Endothelial cell of coronary artery (primary cell): Measurements from ENCODE around the gene CACTIN. TPM values are rescaled to one million over a fixed set of nuclear protein-coding genes. Genes with fewer than 3 reads are reported as not detected.

Experiments
- total RNA-seq: library from RNA; depleted of rRNA; stranded (reverse); fragments of >200 nt; gene quantifications from 2 replicates; pipeline ENCODE4 v1.2.3, GENCODE V29; 2014

The CACTIN gene
- 31.2 and 34.4 TPM in 2 replicates for total RNA-seq

DNA sequence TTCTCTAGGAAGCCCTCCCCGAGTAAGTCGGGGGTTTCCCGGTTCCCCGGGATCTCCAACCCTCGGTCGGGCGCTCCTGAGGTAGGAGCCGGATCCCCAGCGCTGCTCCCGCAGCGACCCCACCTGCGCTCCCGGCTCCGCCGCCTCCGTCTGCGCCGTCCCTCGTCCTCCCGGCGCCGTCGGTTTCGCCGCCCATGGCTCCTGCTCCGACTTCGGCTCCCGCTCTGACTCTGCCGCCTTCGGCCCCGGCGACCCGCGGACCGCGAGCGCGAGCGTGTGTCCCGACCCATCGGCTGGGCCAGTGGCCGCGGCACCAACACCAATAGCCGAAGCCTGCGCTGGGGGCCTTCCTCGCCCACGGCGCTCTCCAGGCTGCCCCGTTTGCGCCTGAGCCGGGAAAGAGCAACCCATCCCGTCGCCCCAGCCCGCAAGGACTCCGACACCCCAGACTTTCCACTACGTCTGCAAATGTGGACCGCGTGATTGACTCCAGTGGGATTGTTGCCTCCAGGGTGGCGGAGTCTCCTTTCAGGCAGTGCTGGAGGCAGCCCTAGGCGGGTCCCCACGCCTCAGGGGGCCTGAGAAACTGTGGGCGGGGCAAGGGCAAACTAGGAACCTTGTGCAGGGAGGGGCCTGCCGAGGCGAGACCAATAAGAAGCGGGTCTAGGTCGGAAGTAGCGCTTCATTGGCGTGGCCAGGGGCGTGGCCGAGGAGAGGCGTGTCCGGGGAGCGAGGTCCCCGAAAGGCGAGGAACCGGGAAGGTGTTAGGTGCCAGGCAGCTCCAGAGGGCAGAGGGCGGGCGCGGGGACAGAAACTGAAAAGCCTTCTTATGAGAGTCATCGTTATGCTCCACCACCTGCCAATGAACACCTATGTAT is at the start of gene CACTIN:
CACTIN (minus strand) TSS at position 318 of the 878 bp plus-strand sequence; CDS start at position 290, 28 bp downstream.

DNA sequence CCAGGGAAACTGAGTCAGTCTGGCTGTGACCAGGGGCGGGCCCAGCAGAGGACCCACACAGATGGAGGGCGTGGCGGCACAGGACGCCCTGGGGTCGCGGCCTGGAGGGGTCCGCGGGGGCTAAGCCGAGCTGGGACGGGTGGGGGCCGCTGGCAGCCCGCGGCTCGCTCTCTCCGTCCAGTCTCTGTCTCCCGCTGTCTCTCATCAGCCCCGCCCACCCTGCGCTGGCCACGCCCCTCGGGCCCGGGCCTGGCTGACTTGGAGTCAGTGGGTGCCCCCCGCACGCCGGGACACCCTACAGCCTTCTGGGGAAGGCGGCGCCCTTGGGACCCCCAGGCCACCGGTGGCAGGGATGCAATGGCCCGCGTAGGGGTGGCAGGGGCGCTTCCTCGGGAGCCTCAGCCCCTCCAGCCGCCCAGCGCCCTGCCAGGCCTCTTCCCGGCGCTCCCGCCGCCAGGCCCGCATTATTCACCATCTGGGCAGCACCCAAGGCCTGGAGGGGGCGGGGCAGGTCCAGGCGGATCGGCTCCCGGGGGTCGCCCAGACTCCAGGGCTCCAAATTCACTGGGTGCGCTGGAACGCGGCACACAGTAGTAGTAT is 19.8 kb downstream of the CACTIN start, which contains the start of gene TBXA2R:
TBXA2R (minus strand) TSS at position 186 of the 600 bp plus-strand sequence. CDS start 6,241 bp downstream, outside the sequence.

DNA sequence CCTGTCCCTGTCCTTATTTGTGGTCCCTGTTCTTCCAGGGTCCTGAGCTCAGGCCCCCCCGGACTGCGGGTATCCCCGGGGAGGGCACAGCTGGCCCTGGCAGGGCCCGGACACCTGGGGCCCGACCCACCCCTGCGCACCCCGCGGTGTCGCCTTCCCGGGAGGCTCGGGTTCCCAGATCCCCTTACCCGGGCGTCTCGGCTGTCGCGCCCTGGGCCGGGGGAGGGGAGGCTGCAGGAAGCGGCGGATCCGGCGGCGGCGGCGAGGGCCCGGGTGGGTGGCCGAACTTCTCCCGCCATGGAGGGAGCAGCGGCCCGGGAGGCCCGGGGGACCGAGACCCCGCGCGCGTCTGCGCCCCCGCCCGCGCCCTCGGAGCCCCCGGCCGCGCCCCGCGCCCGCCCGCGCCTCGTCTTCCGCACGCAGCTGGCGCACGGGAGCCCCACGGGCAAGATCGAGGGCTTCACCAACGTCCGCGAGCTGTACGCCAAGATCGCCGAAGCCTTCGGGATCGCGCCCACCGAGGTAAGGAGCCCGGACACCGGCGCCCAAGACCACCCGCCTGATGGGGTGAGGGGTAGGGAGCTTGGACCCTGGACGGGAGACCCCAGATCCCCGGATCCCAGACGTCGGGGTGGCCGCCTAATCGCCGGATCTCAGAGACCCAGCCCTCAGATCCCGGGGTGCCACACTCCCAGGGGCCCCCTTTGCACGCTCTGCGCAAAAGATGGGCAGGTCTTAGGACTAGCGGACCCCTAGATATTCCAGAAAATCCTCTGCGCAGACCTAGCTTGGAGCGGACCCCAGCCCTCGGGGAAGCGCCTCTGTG is 41.1 kb downstream of the CACTIN start, which contains the start of gene GIPC3:
GIPC3 (plus strand) TSS at position 178 of the 826 bp plus-strand sequence; CDS start at position 298, 120 bp downstream.

DNA sequence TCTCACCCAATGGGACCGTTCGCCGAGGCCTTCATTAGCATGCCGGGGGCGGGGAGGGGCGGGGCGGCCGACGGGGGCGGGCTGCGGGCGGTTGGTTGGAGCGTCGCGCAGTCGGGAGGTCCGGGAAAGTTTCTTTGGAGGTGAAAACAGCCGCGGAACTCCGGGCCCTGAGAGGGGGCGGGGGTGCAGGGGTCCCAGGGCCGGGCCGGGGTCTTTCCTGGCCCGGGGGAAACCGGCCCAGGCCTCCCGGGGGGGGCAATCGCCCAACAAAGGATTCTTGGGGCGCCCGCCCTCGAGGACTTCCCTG is 53.8 kb downstream of the CACTIN start, which contains the start of gene HMG20B:
HMG20B (plus strand) TSS at position 90 of the 307 bp plus-strand sequence. CDS start 366 bp downstream, outside the sequence.

Other genes with a start within 250 kb of the CACTIN start
- not detected in 2 replicates for gene SMIM24, start 146.3 kb downstream of the CACTIN start, total RNA-seq
- gene SMIM44, start 143.3 kb downstream of the CACTIN start, total RNA-seq, result not detected in 2 replicates
- 11.4 and 14.6 TPM in 2 replicates for gene DOHH, start 126.1 kb downstream of the CACTIN start, total RNA-seq
- 40.9 and 42.4 TPM in 2 replicates for gene FZR1, start 120.5 kb downstream of the CACTIN start, total RNA-seq
- not detected in 2 replicates for gene TEKTIP1, start 87.6 kb downstream of the CACTIN start, total RNA-seq
- 67.7 and 122 TPM in 2 replicates for gene MFSD12, start 69.2 kb downstream of the CACTIN start, total RNA-seq
- 77.0 and 78.4 TPM in 2 replicates for gene HMG20B, start 53.8 kb downstream of the CACTIN start, total RNA-seq
- gene GIPC3, start 41.3 kb downstream of the CACTIN start, total RNA-seq, result 0.19 and 0.27 TPM in 2 replicates
- gene TBXA2R, start 19.9 kb downstream of the CACTIN start, total RNA-seq, result 0.63 and 1.2 TPM in 2 replicates
- 17.5 and 34.1 TPM in 2 replicates for gene PIP5K1C, start 73.7 kb upstream of the CACTIN start, total RNA-seq
- gene TJP3, start 81.6 kb upstream of the CACTIN start, total RNA-seq, result not detected in 2 replicates
- 13.8 and 19.8 TPM in 2 replicates for gene APBA3, start 134.9 kb upstream of the CACTIN start, total RNA-seq
- gene MRPL54, start 135.9 kb upstream of the CACTIN start, total RNA-seq, result 49.8 and 52.0 TPM in 2 replicates
- gene RAX2, start 145.4 kb upstream of the CACTIN start, total RNA-seq, result not detected in 2 replicates
- gene MATK, start 159.6 kb upstream of the CACTIN start, total RNA-seq, result not detected in 2 replicates
- not detected in 2 replicates for gene ZFR2, start 242.2 kb upstream of the CACTIN start, total RNA-seq